HG02981 (cell line): ENCODE results near the gene VARS1.

Experiments
- ATAC-seq: cut with Tn5 transposase; IDR thresholded peaks from one replicate; pipeline ENCODE4 v1.9.1; 2021; ENCODE audit warnings: mild to moderate bottlenecking, moderate library complexity; ENCODE audit not compliant: unreplicated experiment

Gene VARS1

DNA sequence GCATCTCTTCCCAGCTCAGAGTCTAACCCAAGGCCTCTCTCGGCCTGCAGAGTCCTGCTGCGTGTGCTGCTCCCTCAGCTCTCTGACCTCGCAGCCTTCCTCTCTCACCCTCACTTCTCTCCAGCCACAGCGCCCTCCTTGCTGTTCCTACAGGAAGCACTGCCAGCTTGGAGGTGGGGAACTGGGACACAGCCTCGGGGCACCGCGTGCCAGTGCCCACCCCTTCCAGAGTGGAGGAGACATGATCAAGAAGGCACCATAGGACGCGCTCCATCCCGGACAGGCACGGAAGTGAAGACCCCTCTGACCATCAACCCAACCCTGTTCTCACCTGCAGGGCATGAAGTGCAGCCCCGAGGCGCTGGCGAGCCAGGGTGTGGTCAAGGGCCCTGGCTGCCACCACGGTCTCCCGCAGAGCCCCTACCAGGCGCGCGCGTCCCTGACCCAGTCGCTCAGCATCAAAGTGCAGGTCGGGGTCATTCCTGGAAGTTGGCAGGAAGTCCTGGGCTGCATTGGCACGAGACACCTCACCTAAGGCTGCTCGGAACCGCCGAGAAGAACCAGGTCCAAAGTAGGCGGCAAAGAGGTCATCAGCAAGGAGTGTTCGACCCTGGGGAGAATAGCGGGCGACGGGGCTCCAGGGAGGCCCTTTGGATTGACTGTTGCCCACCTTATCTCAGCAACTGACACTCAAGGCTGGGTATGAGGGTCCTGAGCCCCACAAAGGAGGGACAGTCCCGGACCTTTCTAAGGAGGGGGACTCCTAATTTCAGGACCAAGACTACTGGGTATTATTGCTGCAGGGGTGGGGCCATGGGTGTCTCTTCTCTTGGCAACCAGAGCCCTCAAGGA lies 19.7 kb downstream of the VARS1 start:
- ATAC-seq: no peak

DNA sequence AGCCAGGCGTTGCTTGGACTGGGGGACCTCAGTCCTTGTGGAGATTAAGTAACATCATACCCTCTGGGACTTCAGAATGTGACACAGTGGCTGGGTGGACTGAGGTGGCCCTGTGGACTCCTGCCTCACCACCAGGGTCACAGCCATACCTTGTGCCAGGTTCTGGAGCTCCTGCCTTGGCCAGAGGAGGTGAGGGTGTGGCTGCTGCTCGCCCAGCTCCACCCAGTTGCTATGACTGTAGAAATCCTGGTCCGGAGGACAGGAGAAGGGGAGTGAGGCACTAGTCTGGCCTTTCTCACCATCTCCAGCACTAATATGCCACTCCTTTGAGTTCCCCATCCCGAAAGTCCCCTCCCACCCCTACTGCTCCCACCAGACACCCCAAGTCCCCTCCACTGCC lies 20.4 kb downstream of the VARS1 start:
- no peak for ATAC-seq

DNA sequence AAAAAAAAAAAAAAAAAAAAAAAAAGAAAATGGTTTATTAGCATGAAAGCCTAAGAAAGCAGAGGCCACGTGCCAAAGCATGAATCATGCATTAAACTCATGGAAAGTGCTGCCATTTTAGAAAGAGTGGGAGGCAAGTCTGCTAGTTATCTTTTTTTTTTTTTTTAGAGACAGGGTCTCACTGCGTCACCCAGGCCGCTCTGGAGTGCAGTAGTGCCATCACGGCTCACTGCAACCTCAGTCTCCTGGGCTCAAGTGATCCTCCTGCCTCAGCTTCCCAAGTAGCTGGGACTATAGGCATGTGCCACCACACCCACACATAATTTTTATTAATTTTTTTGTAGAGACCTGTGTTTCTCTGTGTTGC lies 23.6 kb downstream of the VARS1 start:
- no peak for ATAC-seq

GRCh38 chr6:31770860-31771259 lies 24.7 kb downstream of the VARS1 start:
- ATAC-seq: no peak

- ATAC-seq: no peak
Measured at GRCh38 chr6:31769684-31770371, 25.7 kb downstream of the VARS1 start.

DNA sequence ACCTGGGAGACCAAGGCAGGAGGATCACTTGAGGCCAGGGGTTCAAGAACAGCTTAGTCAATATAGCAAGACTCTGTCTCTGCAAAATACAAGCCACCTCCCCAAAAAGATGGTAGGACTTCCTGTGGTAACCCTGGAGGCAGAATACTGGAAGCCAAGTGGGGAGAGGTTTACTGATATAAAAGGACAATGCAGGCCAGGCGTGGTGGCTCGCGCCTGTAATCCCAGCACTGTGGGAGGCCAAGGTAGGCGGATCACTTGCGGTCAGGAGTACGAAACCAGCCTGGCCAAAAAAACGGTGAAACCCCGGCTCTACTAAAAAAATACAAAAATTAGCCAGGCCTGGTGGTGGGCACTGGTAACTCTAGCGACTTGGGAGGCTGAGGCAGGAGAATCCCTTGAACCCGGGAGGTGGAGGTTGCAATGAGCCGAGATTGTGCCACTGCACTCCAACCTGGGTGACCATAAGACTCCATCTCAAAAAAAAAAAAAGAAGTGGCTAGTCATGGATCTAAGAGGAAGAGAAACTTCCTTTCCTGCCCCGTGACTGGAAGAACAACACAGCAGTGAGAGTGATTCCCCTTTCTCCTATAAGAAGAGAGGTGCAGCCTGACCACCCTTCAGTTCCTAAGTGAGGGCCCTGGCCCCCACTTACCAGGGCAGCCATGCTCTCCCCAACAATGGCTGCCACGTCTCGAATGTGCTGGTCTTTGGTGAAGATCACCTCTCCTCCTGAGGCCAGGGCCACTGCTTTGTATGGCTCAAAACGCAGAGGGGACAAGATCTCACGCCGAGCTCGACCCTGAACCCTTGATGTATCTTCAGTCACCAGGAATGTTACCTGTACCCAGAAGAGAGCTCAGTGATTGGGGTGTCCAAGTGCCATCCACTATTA lies 26.9 kb downstream of the VARS1 start:
- no peak for ATAC-seq

GRCh38 chr6:31767096-31767645 lies 28.4 kb downstream of the VARS1 start:
- ATAC-seq: no peak

DNA sequence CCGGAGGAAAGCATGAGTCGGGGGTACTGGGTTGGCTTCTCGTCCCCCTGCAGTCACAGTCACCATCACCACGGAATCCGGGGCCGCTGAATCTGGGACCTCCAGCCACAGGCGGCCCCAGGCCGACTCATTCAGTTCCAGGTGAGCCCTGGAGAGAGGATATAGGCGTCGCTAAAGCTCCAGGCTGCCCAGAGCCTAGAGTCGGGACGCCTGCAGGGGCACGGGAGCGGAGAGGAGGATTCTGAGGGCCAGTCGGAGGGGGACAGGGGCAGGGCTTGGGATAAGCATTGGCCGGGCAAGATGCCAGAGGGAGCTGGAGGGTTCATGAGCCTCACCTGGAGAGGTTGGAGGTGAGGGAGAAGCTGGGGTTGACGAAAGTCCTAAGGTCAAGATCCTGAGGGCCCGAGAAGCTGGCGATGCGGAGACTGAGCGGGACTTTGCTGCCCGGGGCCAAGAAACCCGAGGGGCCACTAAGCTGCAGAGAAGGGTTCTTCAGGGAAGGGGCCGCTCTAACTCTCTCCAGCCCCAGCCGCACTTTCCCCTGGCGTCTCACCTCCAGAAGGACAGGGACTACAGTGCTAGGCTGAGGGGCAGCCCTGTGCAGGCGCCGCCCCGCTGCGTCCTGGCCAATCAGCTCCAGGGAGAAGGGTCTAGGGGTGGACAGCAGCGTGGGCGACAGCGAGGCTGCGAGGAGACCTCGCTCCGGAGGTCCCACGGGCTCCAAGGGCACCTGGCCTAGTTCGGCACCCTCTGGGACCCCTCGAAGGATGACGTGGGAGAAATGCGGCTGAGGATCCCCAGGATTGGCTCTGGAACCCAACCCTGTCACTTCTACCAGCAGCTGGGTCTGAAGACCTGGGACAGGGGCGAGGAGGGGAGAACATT lies 29.4 kb downstream of the VARS1 start:
- no peak for ATAC-seq

DNA sequence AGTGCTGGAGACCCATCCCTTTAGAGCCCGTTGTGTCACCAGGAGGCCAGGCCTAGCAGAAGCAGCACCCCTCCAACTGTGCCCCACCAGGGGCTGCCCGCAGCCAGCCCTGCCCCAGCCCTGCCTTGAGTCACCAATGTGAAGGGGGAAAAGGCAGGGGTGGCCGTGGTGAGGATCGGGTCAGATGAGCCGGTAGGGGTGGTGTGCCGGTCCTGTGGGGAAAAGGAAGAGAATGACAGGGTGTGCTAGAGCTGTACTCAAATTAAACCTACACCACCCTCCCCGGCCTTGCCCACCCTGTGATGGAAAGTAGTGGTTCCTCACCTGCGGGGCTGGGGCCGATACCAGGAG lies 30.0 kb downstream of the VARS1 start:
- no peak for ATAC-seq

- ATAC-seq: no peak
Measured at GRCh38 chr6:31764198-31764597, 31.4 kb downstream of the VARS1 start.

GRCh38 chr6:31763619-31763940 lies 32.0 kb downstream of the VARS1 start:
- ATAC-seq: no peak

DNA sequence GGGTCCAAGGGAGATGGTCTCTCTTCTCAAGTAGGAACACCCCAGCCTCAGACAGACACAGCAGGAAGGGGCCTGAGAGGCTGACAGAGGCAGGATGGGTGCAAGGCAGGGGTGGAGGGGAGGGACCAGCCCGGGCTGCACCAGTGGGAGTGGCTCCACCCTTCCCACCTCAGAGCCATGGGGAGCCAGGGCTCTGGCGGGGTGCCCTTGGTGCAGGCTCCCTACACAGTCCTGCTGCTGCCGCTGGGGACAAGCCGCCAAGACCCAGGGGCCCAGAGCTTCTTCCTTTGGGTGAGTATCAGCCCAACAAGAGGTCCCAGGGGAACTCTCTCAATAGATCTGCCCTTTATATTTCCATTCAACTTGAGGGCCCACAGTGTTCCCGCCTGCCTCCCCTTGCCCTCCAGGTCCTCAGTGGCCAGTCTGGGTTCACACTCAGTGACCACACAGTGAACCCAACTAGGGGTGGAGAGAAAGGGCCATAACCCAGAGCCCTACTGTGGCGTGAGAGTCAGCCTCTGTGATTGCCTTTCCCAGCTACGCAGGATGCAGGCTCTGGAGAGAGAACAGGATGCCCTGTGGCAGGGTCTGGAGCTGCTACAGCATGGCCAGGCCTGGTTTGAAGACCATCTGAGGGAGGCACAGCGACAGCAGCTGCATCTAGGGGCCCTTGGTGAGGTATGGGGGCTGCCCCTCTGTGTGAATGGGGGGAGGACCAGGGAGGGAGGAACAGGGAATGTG lies 32.5 kb downstream of the VARS1 start:
- ATAC-seq: no peak

GRCh38 chr6:31762356-31762755 lies 33.2 kb downstream of the VARS1 start, which contains the start of gene SAPCD1:
TSS of gene SAPCD1 (plus strand) at chr6:31762656. CDS start at chr6:31763055, 399 bp downstream.
- ATAC-seq: no peak

- ATAC-seq: no peak
Measured at GRCh38 chr6:31761343-31761742, 34.2 kb downstream of the VARS1 start.

DNA sequence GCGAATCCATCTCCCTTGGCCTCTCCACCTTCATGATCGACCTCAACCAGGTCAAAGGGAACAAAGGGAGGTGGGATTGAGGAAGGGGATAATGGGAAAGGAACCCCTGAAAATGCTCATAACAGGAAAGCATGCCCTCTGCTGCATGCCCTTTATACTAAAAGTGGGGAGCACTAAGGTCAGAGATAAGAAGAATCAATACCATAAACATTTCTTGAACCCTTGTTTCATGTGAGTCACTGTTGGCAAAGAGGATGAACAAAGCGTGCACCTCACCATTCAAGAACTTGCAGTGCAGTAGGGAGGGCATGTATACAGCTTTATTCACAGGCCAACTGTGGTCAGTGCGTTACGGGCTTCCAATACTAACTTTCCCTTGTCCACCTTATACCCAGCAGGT lies 34.8 kb downstream of the VARS1 start:
- ATAC-seq: no peak

- no peak for ATAC-seq
Measured at GRCh38 chr6:31758281-31758680, 37.3 kb downstream of the VARS1 start.

DNA sequence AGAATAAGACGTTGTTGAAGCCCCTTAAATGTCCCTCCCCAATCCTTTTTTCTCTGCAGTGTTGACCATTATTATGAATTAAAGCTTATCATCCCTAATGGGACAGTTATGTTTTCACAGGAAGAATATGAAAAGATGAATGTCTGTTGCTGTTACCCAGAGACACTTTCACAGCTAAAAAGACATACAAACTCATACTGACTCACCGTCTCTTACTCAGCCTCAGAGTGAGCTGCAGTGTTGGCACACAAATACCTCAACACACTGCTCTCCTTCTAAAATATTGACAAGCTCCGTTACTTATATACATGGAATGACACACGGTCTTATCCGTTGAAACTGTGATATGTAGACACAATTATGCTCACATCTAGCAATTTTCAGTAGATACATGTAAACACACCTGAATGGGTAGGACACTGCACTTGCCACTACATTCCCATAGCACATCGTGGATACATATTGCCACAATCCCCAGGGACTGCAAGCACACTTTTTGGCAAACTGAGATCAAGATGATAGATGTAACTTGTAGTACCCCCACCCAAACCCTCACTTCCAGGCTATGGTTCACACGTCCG lies 42.7 kb downstream of the VARS1 start:
- ATAC-seq: no peak

DNA sequence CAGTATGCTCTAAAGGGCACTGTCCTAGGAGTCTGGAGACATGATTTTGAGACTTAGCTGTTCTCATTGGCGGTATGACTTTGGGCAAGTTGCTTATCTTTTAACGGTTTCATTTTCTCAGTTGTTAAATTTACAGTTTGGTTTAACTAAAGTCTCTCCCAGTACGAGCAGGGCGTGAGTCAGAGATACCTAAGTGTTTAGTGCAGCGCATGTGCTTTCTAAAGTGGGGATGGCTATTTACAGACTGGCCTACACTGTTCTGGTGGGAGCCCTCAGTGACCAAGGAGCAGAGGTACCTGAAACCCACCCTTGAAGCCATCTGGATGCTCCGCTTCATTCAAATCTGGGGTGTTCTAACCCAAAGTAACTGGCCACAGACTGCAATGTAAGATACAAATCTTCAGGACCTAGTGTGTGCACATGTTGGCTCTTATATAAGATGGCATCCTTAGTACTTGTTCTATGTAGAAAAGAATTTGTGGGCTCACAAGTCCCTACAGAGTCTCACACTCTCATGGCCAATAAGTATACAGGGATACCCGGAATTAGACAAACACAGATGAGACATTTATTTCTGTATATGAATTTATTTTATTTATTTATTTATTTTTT lies 45.0 kb downstream of the VARS1 start:
- no peak for ATAC-seq
